ENCODE results near the gene FTH1.
A peak's percentile ranks its signal among the peaks of the same experiment; 100 is the strongest.
"Not testable (repeated sequence)": the region's sequence is repeated elsewhere in the genome, so short reads cannot be mapped to it uniquely, and the experiment has no call there.

FTH1 gene

DNA sequence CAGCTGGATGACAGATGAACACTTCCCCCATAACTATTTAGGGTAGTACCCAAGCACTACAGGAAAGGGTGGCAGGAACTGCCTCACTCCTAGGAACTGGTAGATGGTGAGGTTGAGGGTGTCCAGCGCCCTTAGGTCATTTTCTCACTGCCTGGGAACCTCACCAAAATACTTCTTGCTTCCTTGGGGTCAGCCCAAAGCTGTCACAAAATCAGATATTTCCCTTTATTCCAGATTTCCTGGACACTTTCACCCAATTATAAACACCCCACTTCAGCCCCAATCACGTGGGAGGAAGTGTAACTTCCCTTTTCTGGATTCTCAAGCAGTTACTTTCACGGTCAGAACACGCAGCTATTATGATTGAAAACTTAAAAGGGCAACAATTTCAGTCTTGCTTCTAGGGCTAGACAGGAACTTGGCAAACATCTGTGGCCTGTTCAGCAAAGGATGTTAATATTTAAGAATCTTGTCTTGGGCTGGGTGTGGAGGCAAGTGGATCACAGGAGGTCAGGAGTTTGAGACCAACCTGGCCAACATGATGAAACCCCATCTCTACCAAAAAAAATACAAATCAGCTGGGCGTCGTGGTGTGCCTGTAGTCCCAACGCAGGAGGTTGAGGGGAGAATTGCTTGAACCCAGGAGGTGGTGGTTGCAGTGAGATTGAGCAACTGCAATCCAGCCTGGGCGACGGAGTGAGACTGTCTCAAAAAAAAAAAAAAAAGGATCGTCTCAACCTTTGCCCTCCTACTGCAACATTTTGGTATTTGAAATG, 4.0 kb downstream of the FTH1 start:
- no peak for DNase-seq

GRCh38 chr11:61963016-61963281, 4.5 kb downstream of the FTH1 start:
- no peak for DNase-seq

DNA sequence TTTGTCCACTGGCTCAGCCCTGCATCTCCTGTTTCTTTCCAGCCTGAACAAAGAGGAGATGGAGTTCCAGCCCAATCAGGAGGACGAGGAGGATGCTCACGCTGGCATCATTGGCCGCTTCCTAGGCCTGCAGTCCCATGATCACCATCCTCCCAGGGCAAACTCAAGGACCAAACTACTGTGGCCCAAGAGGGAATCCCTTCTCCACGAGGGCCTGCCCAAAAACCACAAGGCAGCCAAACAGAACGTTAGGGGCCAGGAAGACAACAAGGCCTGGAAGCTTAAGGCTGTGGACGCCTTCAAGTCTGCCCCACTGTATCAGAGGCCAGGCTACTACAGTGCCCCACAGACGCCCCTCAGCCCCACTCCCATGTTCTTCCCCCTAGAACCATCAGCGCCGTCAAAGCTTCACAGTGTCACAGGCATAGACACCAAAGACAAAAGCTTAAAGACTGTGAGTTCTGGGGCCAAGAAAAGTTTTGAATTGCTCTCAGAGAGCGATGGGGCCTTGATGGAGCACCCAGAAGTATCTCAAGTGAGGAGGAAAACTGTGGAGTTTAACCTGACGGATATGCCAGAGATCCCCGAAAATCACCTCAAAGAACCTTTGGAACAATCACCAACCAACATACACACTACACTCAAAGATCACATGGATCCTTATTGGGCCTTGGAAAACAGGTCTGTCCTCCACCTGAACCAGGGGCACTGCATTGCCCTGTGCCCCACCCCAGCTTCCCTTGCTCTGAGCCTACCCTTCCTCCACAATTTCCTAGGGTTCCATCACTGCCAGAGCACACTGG, 5.0 kb downstream of the FTH1 start:
- DNase-seq, result no peak

- DNase-seq, result no peak
Observed at GRCh38 chr11:61961570-61962212, 5.7 kb downstream of the FTH1 start.

DNA sequence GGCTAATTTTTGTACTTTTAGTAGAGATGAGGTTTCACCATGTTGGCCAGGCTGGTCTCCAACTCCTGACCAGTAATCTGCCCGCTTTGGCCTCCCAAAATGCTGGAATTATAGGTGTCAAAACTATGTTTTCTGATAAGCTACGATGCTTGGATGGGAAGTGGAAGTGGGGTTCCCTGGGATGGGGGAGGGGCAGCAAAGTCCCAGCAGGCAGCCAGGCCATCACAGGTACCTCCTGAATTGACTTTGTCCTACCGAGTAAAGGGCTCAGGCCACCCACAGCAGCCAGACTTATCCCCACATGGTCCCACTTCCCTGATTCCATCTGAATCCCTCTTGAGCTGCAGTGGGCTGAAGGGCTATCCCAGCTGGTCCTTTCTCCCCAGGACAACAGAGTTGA, 6.9 kb downstream of the FTH1 start:
- DNase-seq, result no peak

DNA sequence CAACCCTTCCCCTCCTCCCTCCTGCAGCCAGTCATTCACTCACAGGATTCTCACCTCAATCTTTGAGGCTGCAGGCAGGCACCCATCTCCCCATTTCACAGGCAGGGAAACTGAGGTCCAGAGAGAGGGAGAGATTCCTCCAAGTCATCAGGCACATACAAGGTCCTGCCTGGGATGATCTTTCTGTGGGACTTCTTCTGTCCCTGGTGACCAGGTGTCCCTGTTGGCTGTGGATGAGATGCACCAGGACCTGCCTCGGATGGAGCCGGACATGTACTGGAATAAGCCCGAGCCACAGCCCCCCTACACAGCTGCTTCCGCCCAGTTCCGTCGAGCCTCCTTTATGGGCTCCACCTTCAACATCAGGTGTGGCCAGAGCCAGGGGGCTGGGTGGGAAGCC, 7.8 kb downstream of the FTH1 start:
- DNase-seq, result no peak

DNA sequence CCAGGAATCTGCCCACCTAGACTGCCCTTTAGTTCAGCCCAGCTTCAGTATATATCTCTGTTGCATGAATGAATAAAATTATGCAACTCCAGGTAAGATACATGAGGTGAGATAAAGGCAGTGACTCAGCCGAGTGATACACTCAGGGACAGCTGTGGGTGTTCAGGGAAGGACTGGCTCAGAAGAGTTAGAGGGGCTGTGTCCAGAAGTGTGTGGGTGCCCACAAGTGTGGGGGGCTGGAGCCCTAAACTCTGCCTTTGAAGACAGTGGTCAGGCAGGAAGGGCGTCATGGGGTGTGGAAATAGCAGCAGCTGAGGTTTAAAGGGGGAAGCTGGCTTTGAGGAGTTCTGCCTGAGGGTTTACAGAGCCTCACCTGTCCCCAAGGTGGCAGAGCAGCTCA, 8.3 kb downstream of the FTH1 start:
- DNase-seq, result no peak

DNA sequence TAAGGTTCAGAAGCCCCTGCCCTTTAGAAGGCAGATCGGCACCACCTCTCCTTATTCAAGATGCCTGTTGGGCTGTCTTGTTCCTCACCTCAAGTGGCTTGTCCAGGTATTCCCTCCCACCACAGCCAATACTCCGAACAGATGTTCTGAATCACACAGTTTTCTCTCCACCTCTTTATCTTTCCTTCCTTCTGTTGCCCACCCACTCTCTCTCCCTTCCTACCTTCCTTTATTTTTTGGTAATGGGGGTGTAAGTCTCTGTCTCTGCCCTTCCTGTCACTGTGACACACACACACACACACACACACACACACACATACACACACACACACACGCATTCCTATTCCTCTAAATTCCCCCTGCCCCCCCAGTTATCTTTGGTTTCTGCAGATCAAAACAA, 8.8 kb downstream of the FTH1 start:
- no peak for DNase-seq

DNA sequence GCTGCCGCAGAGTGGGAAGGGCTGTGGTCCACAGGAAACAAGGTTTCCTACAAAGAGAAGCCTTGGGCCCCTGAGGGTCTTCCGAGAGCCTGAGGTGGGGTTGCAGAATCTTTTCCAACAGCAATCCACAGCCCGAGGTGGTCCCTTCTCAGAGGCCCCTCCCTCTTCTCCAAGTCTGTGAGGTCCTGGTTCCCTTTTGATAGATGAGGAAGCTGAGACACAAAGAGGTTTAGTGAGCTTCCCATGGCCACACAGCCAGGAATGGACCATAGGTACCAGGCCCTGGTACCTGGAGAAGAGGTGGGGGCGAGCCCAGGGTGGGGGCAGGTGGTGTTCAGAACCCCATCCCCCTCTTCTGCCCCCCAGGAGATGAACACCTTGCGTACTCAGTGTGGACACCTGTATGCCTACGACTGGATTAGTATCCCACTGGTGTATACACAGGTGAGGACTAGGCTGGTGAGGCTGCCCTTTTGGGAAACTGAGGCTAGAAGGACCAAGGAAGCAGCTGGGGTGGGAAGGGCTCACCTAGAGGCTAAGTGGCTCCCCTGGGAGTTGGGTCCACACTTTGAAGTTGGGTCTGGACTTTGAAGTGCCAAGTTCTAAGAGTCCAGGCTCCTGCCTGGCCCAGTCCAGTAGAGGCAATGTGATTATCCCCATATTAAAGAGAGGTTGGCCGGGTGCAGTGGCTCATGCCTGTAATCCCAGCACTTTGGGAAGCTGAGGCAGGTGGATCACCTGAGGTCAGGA, 10.2 kb downstream of the FTH1 start:
- no peak for DNase-seq

DNA sequence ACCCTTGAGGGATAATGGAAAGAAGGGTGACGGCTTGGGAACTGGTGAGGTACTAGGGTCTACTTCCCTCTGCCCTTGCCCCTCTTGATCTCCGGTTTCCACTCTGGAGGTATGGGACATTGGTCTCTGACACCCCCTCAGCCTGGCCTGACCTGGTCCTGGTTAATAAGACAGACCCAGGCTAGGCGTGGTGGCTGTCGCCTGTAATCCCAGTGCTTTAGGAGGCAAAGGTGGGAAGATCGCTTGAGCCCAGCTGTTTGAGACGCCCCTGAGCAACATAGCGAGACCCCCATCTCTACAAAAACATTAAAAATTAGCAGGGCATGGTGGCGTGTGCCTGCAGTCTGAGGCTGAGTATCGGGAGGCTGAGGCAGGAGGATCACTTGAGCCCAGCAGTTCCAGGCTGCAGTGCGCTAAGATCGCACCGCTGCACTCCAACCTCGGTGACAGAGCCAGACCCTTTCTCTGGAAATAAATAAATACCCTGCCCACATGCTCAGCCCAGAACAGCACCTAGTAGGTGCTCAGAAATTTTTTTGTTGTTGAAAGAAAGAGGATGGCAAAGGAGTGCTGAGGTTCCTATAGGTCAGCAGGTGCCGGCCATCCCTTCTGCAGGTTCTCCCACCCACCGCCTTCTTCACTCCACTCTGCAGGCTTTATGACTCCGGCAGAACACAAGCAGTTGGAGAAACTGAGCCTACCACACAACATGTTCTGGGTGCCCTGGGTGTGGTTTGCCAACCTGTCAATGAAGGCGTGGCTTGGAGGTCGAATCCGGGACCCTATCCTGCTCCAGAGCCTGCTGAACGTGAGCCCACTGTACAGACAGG, 11.0 kb downstream of the FTH1 start:
- DNase-seq, result no peak

DNA sequence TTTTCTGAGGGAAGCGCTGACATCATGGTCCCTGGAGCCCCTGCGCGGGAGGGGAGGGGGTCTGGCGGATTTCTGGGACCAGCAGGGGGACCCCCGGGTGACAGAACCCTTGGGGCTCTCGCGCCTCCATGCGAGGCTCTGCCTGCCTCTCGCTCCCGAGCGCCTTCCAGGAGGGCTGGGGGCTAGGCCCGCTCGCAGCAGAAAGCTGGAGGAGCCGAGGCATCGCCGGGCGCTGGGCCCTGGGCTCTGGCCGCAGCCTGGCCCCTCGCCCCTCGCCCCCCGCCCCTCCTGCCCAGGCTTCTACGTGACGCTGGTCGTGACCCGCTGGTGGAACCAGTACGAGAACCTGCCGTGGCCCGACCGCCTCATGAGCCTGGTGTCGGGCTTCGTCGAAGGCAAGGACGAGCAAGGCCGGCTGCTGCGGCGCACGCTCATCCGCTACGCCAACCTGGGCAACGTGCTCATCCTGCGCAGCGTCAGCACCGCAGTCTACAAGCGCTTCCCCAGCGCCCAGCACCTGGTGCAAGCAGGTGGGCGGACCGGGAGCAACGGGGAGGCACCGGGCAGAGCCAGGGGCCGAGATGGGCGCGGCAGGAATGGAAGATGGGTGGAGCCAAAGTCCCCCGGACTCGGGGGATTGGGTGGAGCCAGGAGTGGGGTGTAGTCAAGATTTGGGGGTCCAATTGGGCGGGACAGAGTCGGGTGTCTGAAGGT, 11.9 kb downstream of the FTH1 start:
- DNase-seq, result no peak

DNA sequence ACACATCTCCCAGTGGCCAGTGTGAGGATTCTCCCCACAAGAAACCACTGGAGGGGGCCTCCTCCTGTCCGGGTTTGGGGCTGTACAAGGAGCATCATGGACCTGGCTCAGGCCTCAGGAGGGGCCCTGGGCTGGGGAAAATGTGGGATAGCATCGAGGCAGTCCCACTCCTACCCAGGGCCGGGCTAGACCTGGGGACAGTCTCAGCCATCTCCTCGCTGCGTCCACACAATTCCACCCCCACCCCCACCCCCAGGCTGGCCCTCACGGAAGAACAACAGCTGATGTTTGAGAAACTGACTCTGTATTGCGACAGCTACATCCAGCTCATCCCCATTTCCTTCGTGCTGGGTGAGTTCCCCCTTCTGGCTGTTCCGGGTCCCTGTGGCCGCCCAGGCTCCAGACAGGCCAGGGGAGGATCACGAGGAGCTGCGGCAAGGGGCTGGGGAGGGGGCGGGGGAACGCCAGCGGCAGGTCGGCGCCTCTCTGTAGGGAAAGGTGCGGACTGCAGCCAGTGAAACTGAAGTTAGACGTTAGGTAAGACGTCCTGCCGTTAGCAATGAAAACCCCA, 12.5 kb downstream of the FTH1 start:
- DNase-seq, result no peak

DNA sequence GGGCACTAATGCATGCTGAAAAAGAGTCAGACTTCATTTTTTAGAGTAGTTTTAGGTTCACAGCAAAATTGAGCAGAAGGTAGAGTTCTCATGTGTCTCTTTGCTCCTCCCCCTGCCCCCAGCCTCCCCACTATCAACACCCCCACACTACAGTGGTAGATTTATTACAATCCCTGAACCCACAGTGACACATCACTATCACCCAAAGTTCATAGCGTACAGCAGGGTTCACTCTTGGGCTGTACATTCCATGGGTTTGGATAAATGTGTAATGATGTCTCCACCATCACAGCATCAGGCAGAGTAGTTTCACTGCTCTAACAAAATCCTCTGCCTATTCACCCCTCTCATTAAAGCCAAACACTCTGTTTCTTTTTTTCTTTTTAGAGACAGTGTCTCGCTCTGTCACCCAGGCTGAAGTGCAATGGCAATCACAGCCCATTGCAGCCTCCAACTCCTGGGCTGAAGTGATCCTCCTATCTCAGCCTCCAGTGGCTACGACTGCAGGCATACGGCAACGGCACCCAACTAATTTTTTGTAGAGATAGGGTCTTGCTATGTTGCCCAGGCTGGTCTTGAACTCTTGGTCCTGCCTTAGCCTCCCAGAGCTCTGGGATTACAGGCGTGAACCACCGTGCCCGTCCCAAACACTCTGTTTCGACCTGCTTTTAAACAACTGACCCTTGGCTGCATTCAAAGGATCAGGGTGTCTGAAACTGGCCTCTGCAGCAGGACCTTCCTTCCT, 13.2 kb downstream of the FTH1 start:
- DNase-seq, result no peak

DNA sequence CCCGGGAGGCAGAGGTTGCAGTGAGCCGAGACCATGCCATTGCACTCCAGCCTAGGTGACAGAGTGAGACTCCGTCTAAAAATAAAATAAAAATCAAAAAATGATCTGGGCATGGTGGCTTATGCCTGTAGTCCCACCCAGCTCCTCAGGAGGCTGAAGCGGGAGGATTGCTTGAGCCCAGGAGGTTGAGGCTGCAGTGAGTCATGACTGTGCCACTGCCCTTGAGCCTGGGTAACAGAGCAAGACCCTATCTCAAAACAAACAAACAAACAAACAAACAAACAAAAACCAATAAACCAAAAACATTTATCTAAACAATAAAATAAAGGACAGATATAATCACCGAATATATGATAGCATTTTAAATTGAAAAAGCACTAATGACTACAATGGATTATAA, 13.8 kb downstream of the FTH1 start:
- DNase-seq, result not testable (repeated sequence)

DNA sequence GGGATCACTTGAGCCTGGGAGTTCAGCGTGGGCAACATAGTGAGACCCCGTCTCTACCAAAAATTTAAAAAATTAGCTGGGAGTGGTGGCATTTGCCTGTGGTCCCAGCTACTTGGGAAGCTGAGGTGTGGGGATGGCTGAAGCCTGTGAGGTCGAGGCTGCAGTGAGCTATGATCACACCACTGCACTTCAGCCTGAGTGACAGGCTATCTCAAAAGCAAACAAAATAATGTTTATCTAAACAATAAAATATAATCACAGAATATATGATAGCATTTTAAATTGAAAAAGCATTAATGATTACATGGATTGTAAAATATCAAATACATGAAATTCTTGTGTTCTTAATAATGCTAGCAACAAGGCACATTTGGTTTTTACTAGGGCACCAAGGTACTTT, 14.6 kb downstream of the FTH1 start:
- DNase-seq, result no peak

DNA sequence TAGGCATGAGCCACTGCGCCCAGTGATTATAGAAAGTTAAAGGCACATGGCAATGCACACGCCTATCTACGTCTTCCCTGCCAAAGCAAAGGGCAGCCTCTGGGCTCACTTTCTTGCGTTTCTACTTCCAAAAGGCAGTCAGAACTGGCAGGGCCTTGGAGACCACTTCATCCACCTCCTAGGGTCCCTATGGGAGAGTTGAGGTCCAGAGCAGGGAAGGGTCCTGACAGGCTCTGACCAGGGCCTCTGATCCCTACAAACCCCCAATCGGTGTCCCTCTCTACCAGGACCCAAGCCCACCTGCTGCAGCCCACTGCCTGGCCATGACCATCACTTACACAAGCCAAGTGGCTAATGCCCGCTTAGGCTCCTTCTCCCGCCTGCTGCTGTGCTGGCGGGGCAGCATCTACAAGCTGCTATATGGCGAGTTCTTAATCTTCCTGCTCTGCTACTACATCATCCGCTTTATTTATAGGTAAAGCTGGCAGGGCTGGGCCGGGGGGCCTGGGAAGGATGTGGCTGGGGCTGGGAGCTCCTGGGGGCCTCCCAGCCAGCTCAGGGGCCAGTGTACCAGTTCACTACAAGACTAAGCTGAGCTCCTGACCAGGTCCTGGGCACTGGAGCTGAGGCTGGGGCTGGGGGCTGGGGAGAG, 15.8 kb downstream of the FTH1 start:
- no peak for DNase-seq

DNA sequence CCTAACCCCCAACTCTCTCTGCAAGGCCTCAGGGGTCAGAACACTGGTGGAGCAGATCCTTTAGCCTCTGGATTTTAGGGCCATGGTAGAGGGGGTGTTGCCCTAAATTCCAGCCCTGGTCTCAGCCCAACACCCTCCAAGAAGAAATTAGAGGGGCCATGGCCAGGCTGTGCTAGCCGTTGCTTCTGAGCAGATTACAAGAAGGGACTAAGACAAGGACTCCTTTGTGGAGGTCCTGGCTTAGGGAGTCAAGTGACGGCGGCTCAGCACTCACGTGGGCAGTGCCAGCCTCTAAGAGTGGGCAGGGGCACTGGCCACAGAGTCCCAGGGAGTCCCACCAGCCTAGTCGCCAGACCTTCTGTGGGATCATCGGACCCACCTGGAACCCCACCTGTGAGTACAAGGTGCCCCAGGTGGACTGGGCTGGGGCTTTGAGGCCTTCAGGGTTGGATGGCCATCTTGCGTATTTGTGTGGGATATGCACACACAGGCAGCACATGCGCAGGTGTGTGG, 17.3 kb downstream of the FTH1 start, which contains the start of gene BEST1:
BEST1 (plus strand) TSS at position 317 of the 513 bp plus-strand sequence. CDS start 1,456 bp downstream, outside the sequence.
- DNase-seq, result no peak

DNA sequence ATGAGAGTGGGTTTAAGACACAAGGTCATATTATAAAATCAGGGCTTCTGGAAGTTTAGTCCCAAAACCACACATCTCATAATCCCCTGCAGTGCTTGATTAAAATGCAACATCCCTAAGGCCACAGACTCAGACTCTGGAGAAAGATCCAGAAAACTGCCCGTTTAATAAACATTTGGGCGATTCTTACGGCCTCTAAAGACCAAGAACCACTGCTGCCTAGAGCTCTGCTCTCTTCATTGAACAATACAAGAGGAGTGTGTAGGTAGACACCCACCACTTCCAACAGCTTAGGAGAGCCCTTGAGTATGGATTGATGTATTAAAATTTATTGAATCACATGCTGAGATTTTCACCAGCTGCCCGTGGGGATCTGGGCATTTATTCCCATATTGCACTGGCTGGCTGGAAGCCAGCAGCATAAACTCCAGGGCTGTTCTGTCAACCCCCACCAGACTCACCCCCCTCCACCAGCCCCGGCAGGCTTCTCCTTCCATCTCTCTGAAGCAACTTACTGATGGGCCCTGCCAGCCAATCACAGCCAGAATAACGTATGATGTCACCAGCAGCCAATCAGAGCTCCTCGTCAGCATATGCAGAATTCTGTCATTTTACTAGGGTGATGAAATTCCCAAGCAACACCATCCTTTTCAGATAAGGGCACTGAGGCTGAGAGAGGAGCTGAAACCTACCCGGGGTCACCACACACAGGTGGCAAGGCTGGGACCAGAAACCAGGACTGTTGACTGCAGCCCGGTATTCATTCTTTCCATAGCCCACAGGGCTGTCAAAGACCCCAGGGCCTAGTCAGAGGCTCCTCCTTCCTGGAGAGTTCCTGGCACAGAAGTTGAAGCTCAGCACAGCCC, 18.0 kb downstream of the FTH1 start:
- DNase-seq, result peak; percentile 77

- DNase-seq, result no peak
Observed at GRCh38 chr11:61948505-61948904, 18.9 kb downstream of the FTH1 start.

Data from NCI-H1048 (cell line).